Measurements from ENCODE around the gene HYI.

The HYI gene

DNA sequence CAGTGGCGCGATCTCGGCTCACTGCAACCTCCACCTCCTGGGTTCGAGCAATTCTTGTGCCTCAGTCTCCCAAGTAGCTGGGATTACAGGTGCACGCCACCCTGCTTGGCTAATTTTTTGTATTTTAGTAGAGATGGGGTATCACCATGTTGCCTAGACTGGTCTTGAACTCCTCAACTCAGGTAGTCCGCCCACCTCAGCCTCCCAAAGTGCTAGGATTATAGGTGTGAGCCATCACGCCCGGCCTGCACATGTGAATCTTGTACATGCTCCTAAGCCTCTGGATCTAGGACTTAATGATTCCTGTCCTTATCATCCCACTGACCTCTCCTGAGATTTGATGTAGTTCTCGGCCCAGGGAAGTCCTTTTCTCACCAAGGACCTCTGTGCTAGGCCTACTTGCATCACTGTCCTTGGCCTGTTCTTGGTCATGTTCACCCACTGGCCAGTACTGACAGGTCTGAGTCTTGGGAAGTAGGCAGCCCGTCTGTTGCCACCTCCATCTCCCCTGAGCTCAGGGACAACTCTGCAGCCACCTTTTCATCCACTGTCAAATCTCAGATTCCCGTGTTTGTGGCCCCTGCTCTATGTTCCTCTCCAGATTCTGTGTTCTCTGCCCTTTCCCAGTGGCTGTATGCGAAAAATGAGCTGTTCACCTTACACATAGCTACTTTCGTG lies 9.4 kb downstream of the HYI start:
- DNase-seq: no peak

DNA sequence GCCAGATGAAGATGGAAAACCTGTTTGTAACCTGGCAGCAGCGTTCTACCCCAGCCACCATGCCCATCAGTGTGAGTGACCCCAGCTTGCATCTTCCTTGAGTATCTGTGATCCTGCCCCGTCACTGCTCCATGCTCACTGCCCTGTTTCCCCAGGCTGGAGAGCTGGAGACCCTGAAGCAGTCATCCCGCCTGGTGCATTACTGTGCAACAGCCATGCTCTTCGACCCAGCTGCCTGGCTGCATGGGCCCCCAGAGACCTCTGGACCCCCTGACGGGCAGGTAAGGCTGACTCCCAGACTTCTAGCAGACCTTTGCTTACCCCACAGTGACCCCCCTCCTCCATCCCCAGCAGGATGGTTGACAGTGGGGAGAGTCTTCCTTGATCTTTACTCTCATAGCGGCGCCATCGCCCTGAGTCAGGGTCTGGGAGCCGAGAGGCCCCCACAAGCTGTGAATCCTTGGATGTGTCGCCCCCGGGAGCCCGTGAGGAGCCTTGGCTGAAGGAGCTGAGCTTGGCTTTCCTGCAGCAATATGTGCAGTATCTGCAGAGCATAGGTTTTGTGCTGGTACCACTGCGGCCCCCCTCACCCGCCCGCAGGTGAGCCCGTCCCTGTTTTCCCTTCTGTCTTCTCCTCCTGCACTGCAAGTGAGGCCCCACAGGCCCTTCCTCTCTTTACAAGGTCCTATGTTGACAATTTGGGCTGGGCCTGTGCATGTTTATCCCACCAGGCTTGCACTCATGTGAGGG lies 10.4 kb downstream of the HYI start:
- DNase-seq: no peak

DNA sequence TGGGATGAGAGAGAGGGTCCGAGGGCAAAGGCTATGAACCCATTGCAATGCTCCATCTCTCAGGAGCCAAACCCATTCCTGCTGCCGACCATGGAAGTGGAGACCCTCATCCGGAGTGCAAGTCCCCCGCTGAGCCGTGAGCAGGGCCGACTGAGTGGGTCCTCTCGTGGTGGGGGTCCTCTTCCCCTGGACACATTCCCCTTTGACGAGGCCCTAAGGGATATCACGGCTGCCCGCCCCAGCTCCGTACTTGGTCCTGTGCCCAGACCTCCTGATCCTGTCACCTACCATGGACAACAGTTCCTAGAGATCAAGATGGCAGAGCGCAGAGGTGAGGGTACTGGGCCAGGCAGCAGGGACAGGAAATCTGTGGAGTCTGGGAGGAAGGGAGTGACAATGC lies 11.0 kb downstream of the HYI start:
- DNase-seq: no peak

DNA sequence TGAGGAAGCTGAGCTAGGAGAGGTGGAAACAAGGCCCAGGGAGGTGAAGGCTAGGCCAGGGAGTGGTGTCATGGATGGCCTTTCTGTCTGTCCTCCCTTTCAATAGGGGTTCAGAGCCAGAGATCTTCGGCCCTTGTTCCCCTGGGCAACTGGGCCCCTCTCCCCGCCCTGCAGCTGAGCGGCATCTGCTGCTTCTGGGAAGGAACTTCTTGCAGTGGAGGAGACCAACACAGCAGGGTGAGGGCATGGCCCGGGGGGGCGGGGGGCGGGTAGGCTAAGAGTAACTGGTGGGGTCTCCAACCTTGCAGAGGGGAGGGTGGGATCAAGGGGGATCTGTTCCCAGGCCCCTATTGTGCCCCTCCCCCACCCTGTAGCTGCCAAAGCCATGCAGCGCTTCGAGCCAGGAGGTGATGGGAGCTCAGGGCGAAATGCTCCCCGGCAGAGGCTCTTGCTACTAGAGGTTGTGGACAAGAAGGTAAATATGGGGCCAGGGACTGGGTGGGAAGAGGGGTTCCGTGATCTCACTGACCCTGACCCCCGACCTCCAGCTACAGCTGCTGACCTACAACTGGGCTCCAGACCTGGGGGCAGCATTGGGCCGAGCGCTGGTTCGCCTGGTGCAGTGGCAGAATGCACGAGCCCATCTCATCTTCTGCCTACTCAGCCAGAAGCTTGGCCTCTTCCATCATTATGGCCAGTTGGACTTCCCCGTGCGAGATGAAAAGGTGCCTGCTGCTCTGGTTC lies 11.7 kb downstream of the HYI start:
- DNase-seq: no peak

DNA sequence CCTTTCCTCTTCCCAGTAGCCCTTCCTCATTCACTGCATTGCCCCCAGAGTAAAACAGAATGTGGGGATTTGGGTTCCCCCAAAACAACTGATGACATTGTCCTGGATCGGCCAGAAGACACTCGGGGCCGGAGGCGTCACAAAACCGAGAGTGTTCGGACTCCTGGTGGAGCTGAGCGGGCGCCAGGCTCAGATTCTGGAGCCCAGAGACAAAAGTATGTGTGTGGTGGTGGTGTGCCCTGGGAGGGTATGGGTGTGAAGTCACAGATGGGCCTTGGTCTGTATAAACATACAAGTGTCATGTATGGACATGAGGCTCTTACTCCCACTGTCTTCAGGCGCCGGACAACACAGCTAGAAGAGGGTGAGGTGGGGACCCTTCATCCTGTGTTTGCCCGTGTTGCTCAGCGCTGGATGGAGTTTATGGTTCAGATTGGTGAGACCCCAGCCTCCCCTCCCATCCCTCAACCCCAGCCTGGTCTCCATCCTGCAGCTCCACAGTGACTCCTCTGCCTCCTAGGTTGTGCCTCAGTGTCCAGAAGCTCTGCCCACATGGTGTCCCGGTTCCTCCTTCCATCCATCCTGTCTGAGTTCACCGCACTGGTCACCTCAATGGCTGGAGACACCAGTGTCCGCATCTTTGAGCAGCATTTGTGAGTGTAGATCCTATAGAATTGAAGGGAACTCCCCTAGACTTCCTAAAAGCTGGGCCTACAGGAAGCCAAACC lies 12.4 kb downstream of the HYI start:
- DNase-seq: no peak

DNA sequence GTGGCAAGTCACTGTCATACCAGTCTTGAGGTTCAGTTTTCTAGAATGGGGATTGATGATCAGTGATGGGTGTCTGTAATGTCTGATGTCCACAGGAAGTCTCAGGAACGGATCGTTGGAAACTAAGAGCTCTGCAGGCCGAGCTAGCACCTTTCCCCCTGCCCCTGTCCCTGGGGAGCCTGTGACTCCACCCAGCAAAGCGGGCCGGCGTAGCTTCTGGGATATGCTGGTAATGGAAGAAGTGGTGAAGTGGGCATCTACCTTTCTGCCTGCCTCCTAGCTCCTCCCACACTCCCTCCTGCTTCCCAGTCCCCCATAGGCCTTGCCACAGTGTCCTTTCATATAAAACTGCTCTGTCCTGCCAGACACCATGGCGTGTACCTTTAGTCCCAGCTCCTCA lies 13.4 kb downstream of the HYI start:
- DNase-seq: no peak

DNA sequence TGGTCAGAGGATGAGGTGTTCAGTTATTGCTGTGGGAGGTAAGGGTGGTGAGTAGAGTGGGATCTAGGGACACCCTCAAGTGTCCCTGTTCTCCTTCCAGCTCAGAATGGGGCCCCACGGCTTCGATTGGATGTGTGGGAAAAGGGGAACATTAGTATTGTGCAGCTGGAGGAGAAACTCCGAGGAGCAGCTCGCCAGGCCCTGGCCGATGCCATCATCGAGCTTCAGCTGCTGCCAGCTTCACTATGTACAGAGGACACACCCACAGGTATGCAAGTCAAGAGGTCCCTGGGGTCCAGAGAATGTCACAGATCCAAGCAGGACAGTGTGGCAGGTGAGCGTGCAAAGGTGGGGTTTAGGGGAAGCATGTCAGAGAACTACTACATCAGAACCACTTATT lies 13.9 kb downstream of the HYI start:
- DNase-seq: no peak

DNA sequence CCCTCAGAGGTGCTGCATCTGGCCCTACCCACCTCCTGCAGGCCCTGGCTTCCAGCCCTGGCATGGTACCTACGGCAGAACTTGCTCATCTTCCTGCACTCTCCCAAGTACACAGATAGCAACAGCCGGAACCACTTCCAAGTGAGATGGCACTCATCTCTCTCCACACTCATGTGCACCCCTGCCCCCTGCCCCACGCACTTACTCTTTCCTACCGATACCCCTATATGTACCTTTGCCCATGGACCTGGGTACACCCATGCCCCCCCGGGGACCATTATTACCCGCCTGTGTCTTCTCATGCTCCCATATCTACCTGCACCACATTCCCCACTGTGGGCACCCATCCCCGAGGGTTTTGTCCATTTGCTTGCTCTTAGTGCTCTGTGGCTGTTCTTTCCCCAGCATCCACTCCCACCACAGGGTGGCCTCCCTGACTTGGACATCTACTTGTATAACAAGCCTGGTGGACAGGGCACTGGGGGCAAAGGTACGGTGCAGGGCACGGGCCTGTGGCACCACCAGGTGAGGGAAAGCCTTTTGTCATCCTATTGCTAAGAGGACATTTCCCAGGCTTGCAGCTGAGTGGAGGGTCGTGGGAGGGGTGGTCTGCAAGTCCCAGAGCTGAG lies 14.7 kb downstream of the HYI start:
- DNase-seq: no peak

DNA sequence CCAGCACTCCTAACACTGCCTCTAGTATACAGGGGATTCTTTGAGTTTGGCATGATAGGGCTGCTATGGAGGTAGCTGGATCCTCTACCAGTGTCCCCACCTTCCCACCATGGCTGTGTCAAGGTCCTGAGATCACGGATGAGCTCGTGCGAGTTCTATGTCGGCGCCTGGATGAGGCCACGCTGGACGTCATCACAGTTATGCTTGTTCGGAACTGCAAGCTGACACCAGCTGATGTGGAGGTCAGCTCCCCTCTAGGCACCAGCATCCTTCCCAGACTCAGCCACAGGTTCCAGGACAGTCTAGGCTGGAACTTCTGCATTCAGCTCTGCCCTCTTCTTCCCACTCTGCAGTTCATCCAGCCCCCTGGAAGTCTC lies 15.2 kb downstream of the HYI start:
- no peak for DNase-seq

DNA sequence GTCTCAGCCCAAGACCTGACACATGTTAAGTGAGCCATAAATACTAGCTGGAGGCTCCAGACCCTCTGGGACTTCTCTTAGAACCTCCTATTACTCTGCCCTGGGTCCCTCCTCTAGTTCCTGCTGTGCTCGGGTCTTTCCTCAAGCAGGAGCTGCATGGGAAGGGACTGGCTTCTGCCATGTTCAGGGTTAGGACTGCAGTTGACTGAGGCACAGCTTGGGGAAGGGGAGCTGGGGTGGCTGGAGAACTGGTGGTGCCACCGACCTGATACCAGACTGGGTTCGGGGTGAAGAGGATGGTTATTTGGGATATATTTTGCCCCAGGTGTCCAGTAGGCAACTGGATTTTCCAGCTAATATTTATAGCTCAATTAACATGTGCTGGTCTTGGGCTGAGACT lies 15.7 kb downstream of the HYI start:
- no peak for DNase-seq

DNA sequence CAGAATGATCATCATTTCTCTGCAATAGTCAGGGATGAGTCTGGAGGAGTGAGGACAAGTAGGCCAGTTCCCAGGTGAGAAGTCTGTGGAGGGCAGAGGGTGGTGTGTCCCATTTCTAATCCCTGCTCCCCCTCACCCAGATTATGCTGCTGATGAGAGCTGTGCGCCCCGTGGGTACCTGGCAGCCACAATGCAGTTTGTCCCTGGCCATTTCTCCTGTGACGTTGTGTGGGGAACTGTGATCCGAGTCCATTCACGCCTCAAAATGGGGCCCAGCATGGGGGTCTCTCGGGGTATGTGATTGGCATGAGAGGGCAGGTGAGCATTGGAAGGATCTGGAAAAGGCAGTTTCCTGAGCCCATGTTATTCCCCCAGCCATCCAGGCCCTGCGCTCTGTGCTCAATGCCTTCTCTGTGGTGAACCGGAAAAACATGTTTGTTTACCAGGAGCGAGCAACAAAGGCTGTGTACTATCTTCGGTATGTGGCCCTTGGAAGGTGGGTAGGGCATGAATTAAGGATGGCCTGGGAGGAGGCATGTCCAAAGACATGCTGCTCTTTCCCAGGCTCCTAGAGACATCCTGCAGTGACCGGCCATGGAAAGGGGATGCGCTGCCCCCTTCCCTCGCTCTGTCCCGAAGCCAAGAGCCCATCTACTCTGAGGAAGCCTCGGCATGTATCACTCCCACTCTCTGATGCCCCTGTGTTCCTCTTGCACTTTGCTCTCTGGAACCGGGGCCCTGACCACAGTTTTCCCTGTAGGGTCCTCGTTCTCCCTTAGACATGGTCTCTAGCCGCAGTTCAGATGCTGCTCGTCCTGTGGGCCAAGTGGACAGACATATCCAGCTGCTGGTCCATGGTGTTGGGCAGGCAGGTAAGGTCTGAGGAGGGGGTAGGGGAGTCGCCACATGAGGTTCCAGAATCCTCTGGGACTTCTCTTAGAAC lies 16.4 kb downstream of the HYI start:
- no peak for DNase-seq

DNA sequence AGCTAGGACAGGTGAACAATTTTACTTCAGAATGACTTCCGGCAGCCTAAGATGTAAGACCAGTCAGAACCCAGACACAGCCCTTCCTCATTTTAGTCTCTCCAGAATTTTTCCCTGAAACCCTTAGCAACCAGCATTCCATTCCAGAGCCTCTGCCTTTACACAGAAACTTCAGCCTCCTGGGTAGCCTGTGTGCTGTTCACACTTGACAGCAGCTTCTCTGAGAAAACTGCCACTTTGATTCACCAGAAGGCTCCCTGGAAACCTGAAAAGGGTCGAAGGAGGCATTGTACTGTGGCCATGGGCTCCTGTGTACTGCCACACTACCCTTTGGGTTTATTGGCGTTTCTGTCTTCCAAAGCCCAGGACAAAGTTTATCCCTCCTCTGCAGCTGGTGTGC lies 17.4 kb downstream of the HYI start:
- no peak for DNase-seq

DNA sequence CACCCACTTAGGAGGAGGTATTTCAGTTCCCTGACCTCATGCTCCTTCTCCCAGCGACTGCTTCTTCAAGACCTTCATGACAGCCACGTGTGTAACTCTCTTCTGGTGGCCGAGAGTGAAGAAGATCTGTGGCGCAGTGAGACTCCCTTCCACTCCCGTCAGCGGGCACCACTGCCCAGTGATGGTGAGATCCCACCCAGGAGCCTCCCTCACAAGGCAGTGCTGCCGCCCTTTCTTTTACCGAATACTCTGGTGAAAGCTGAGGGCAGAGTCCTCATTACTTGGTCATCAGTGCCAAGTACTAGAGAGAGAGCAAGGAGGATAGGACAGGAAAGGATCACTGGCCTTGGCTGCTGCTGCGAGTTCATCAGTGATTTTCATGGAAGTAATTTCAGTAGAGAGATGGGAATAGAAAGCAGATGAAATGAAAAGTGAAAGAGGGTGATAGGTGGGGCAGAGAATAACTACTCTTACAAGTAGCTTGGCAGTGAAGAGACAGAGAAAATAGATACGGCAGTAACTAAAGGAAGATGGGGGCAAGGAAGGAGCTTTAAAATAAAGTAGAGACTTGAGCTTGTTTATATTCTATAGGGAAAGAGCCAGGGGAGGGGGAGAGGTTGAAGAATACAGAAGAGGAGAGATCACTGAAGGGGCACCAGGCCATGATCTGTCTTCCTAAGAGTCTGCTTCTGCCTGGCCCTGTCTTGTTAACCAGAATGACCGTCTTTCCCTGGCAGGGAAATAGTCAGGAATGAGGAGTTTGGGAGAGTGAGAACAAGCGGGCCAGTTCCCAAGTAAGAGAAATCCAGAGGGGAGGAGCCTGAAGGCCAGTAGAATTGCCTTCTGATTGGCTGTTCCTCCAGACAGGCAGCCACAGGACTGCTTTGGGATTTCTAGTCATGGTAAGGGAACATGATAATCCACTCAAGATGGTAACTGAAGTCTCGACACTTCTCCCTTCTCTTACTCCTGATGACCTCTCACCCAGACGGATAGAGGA lies 18.3 kb downstream of the HYI start:
- DNase-seq: no peak

DNA sequence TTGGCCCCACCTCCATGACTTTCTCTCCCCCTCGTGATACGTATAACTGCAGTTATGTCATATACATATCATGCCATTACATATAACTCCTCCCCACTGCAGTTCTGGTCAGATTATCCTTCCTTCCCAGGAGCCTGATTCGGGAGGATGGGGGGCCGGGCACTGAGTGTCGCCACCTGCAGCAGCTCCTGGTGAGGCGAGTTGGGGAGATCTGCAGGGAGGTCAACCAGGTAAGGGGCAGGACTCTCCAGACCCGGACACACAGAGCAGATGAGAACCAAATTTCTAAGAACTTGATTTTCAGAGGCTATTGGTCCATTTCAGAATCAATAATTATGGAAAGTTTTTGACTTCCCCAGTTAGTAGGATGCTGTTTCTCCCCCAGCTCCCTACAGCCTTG lies 19.5 kb downstream of the HYI start:
- no peak for DNase-seq

DNA sequence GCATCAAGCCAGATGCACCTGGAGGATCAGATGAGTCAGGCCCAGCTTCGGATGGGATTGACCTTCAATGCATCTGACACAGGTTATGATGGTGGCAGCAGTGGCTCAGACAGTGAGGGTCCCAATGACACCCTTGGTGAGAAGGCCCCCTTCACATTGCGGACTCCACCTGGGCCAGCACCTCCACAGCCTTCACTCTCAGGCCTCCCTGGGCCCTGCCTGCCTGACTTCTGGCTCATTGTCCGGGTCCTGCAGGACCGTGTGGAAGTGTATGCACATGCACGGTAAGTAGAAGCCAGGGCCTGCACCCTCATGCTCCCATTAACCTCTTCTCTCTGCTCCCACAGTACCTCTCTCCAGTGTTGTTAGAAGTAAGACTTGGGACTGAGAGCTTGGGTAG lies 20.8 kb downstream of the HYI start:
- DNase-seq: no peak

DNA sequence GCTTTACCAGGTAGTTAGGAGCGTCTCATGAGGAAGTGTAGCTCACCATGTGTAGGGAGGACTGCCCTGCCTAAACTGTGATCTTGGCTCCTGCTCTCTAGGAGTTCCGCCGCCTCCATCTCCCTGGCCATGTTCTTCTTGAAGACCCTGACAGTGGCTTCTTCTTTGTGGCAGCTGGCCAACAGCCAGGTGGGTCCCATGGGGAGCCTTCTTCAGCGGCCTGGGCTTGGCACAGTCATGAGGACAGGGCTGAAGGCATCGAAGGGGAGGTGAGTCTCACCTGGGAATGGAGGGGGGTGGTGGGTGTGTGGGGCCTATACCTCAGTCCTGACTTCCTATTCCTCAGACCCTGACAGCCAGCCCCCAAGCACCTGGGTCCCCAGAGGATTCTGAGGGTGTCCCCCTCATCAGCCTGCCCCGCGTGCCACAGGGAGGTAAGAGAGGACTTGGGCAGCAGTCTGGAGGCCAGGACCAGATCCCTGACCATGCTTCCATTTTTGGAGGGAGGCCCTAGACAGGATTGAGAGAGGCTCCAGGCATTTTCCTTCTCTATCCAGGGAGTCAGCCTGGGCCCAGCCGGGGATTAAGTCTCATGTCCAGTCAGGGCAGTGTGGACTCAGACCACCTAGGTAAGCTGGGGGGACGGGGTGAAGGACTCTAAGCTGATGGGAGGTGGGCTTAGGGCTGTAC lies 21.4 kb downstream of the HYI start:
- DNase-seq: no peak

DNA sequence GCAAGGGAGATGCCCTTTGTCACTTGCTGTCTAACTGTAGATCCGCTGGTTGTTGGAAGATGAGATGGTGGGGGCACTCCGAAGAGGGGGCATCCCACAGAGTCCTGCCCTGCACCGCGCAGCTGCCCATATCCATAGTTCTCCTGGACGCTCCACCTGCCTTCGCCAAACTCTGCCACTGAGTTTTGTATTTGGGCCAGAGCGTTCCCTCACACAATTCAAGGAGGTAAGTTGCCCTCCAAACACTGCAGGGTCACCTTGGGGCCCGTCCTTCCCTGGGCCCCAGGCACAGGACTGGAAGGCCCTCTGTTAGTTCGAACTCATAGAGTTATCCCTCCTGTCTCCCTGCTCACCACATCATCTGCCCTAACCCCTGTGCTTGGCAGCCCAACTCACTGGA lies 22.1 kb downstream of the HYI start:
- no peak for DNase-seq

DNA sequence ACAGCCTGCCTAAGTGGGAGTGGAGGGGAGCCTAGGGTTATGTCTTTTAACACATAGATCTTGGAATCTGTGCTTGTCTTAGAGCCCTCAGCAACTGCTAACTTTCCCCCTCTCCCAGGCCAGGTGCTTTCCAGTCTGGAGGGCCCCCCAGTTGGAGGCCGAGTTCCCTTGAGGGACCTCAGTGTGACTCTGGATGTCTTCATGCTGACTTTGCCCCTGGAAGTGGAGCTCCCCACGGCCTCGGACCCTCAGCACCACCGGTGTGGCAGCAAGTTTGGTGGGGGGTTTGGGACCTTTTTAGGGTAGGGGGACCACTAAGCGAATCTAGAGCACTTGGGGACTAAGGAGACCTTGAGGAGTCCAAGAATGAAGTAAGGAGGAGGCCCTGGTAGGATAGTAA lies 22.9 kb downstream of the HYI start:
- no peak for DNase-seq

DNA sequence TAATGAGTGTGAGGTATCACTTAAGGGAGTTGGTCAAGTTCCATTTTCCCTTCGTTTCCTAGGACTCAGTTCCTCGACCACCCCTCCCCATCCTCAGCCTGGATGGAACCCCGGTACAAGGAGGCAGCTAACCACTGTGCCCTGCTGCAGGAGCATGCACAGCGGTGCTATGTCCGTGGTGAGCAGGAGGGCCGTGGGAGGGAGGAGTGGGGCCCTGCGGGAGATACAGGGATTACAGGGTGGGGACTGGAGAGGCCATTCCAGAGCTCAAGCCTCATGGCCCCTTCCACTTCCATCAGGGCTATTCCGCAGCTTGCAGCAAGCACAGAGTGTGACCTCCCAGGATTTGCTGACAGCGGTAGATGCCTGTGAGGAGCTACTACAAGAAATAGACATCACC lies 25.8 kb downstream of the HYI start:
- DNase-seq: no peak

DNA sequence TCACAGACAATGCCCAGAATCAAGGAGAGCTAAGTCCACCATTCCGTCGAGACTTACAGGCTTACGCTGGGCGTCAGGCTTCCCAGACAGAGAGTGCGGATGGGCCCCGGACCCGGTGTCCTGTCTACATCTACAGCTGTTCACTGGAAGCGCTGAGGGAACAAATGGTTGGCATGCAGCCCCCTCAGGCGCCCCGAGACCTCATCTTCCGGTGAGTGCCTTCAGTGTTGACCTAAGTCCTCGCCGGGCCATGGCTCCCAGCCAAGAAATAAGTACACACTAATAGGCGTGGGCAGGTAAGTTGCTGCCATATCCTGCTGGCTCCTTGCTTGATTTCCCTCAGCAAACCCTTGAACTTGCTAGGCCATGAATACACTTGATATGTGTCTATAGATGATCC lies 26.2 kb downstream of the HYI start:
- DNase-seq: no peak

Measured in central memory CD4-positive, alpha-beta T cell (primary cell).